Thoracic aorta (tissue), 2 donors: ENCODE measurements around the gene CRADD. TPM values are rescaled to one million over a fixed set of nuclear protein-coding genes. Genes with fewer than 3 reads are reported as not detected.
A peak's percentile ranks its signal among the peaks of the same experiment; 100 is the strongest.
"Not testable (repeated sequence)": the region's sequence is repeated elsewhere in the genome, so short reads cannot be mapped to it uniquely, and the experiment has no call there.

ENCODE experiments used
- ATAC-seq: fragments of 150-250 bp; one replicate; pipeline ENCODE4 v1.8.0; 2017; ENCODE audit warnings: low read depth; ENCODE audit not compliant: insufficient number of reproducible peaks, low FRiP score
- DNase-seq: peaks from one replicate; pipeline ENCODE4 v3.0.0-alpha.2; 2020; ENCODE audit warnings: low spot score
- H3K27ac ChIP-seq, 2 donors: fragments of 200-600 bp; sonication (generic); 1 replicate in 1 of 2; 2 replicates in 1 of 2; pipeline ENCODE4 v1.5.1; 2016; ENCODE audit warnings: mild to moderate bottlenecking in 2 of 2, moderate library complexity in 2 of 2
- H3K27me3 ChIP-seq: fragments of 200-600 bp; sonication (generic); replicated peaks from 2 replicates; pipeline ENCODE4 v1.6.0; 2016; ENCODE audit warnings: mild to moderate bottlenecking; ENCODE audit not compliant: insufficient read depth
- H3K36me3 ChIP-seq: fragments of 200-600 bp; sonication (generic); one replicate; pipeline ENCODE4 v1.5.1; 2016
- H3K4me1 ChIP-seq, 2 donors: fragments of 200-600 bp; sonication (generic); 1 replicate in 1 of 2; 2 replicates in 1 of 2; pipeline versions ENCODE4 v1.5.1 to v1.6.0; 2016; ENCODE audit warnings: low read depth in 2 of 2, mild to moderate bottlenecking in 1 of 2; ENCODE audit not compliant: control insufficient read depth in 1 of 2
- H3K4me3 ChIP-seq: fragments of 200-600 bp; sonication (generic); 2 replicates; pipeline ENCODE4 v1.5.1; 2016; ENCODE audit warnings: mild to moderate bottlenecking
- H3K9me3 ChIP-seq: fragments of 200-600 bp; sonication (generic); 2 replicates; pipeline ENCODE4 v1.5.1; 2016
- CTCF ChIP-seq: fragments of 200-600 bp; sonication (generic); IDR thresholded peaks from one replicate; pipeline ENCODE4 v1.5.1; 2019; ENCODE audit warnings: antibody characterized with exemption
- total RNA-seq, 2 donors: library from RNA; depleted of rRNA; stranded (reverse); fragments of >200 nt; gene quantifications; one replicate each; pipeline versions ENCODE4 v1.1.0 to v1.2.3, GENCODE V29; 2016

Gene CRADD
- total RNA-seq, 2 donors from 2014 or later = 33.0 to 57.9 TPM

DNA sequence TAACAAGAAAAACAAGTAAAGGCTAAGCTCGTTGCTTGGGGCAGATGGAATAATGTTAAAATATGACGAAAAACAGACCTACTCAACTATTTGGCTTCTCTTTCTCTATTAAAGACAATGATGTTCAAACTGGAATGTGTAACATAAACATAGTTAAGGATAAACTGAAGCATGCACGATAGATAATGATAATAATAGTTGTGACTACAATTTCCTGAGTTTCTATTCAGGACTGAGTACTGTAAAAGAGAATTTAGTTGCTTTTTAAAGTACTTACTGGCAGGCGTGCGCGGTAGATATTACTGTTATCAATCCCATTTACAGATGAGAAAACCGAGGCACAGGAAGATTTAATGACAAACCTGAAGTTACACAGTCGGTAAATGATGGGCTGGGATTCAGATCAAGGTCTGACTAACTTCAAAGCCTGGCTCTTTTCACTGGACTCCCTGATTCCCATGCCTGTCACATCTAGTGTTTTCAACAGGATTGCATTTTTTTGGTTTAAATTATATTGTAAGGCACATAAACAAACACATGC is 103.0 kb downstream of the CRADD start:
- H3K27ac ChIP-seq = peak overlapping the region in 1 of 2 donors; percentile 96
- no peak for TF ChIP-seq CTCF
- ATAC-seq (no peak), DNase-seq (no peak)
- no peaks in the 10 kb centered on the region for H3K27me3 ChIP-seq
- H3K4me3 ChIP-seq = no peak overlapping the region
- H3K36me3 ChIP-seq = no peaks in the 10 kb centered on the region
- peaks cover 48 to 61% of the 10 kb centered on the region in 2 donors for H3K4me1 ChIP-seq
- H3K9me3 ChIP-seq = no peaks in the 10 kb centered on the region

DNA sequence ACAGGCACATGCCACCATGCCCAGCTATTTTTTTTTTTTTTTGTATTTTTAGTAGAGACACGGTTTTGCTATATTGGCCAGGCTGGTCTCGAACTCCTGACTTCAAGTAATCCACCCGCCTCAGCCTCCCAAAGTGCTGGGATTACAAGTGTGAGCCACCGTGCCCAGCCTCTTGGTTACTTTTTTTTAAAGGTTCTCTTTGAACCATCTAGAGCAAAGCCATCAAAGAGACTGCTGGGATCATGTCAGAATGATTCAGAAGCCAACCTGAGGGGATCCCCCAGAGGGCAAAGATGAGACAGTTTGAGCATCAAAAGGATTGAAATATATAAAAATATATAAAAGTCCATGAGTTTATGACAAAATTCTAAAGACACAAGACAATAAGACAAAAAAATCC is 103.7 kb downstream of the CRADD start:
- not testable (repeated sequence) for ATAC-seq, H3K27ac ChIP-seq, H3K27me3 ChIP-seq, DNase-seq, H3K36me3 ChIP-seq, H3K4me3 ChIP-seq, H3K9me3 ChIP-seq
- peaks cover 55 to 68% of the 10 kb centered on the region in 2 donors for H3K4me1 ChIP-seq

- not testable (repeated sequence) for H3K4me3 ChIP-seq, DNase-seq, H3K27ac ChIP-seq, ATAC-seq, H3K36me3 ChIP-seq, H3K27me3 ChIP-seq, H3K9me3 ChIP-seq
- peaks cover 49 to 69% of the 10 kb centered on the region in 2 donors for H3K4me1 ChIP-seq
These were observed 104.8 kb downstream of the CRADD start for GRCh38 chr12:93781961-93782360.

DNA sequence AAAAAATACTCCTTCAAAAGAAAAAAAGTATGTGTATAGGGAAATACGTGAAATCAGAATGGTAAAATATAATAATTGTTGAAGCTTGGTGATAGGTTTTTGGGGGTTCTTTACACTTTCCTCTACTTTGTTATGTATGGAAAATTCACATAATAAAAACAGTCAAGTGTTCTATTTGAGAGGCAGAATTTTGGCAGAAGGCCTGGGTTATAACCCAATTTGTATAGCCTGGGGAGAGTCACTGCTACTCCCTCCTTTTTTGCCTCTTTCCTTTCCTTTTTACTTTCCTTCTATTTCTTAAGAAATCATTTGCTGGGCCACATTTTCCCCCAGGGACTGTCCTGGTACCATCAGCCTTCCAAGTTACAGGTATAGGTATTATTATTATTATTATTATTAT is 105.7 kb downstream of the CRADD start:
- Histone ChIP-seq H3K4me1 (peaks cover 41 to 66% of the 10 kb centered on the region in 2 donors), H3K4me3 (no peak overlapping the region), H3K9me3 (no peaks in the 10 kb centered on the region), H3K27me3 (no peaks in the 10 kb centered on the region), H3K36me3 (no peaks in the 10 kb centered on the region), H3K27ac (no peak overlapping the region)
- ATAC-seq (no peak), DNase-seq (no peak)
- no peak for TF ChIP-seq CTCF

DNA sequence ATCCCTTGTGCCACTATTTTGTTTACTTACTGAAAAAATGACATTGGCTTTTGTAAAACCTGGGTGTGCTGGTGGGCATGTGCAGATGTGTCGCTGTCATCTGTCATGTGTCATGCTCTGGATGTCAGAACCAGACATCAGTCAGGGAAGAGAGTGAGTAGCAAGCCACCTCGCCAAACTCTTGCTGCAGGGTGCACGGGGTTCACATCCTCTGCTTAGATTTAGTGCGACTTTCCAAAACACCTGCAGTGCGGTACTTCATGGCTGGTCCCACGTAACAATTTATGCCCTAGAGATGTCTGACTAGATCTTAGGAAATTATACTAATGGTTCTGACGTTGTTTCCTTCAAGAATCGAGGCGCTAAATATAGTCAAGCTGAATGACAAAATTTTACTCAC is 106.7 kb downstream of the CRADD start:
- no peak for DNase-seq
- no peaks in the 10 kb centered on the region for H3K27me3 ChIP-seq
- H3K4me3 ChIP-seq = no peak overlapping the region
- no peak for TF ChIP-seq CTCF
- no peaks in the 10 kb centered on the region for H3K9me3 ChIP-seq
- peaks cover 34 to 58% of the 10 kb centered on the region in 2 donors for H3K4me1 ChIP-seq
- ATAC-seq = no peak
- H3K36me3 ChIP-seq = no peaks in the 10 kb centered on the region
- peak overlapping the region; percentile 78 to 88 for H3K27ac ChIP-seq

- ATAC-seq (peak; percentile 19), DNase-seq (no peak)
- Histone ChIP-seq H3K4me1 (peaks cover 27 to 51% of the 10 kb centered on the region in 2 donors), H3K27me3 (no peaks in the 10 kb centered on the region), H3K4me3 (peak overlapping the region; percentile 56), H3K27ac (peak overlapping the region; percentile 78 to 88), H3K36me3 (no peaks in the 10 kb centered on the region), H3K9me3 (no peaks in the 10 kb centered on the region)
- no peak for TF ChIP-seq CTCF
These were observed 107.3 kb downstream of the CRADD start for GRCh38 chr12:93784339-93785086.
